Measurements from ENCODE around the gene TMUB2. TPM values are rescaled to one million over a fixed set of nuclear protein-coding genes. Genes with fewer than 3 reads are reported as not detected.
A peak's percentile ranks its signal among the peaks of the same experiment; 100 is the strongest.

Gene TMUB2
- total and polyA plus RNA-seq, 2 of the 13 experiments (the other 11 are each of a cell fraction or from before 2014, with no cell fraction given) = 26.9 to 50.8 TPM

GRCh38 chr17:44221084-44221861, 34.5 kb downstream of the TMUB2 start (continued):
- no peak for TF ChIP-seq ZBTB49 (CRISPR knock-in tag; IDR thresholded peaks at IDR 0.05; ENCODE audit: borderline replicate concordance)
- TF ChIP-seq JDP2 (CRISPR knock-in tag; IDR thresholded peaks at IDR 0.05; ENCODE audit: borderline replicate concordance) = no peak
- TF ChIP-seq YY1 (IDR thresholded peaks at IDR 0.05; ENCODE audit: insufficient read depth, insufficient replicate concordance, low read depth, low read length) = peak; percentile 73
- no peak for TF ChIP-seq CEBPG (CRISPR knock-in tag; IDR thresholded peaks at IDR 0.05)
- TF ChIP-seq, protein P1, sequence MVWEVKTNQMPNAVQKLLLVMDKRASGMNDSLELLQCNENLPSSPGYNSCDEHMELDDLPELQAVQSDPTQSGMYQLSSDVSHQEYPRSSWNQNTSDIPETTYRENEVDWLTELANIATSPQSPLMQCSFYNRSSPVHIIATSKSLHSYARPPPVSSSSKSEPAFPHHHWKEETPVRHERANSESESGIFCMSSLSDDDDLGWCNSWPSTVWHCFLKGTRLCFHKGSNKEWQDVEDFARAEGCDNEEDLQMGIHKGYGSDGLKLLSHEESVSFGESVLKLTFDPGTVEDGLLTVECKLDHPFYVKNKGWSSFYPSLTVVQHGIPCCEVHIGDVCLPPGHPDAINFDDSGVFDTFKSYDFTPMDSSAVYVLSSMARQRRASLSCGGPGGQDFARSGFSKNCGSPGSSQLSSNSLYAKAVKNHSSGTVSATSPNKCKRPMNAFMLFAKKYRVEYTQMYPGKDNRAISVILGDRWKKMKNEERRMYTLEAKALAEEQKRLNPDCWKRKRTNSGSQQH (CRISPR knock-in tag; IDR thresholded peaks at IDR 0.05; ENCODE audit: low read depth) = 0 out of 2 replicates have a peak, but pooled peaks have one; percentile 35
- no peak; the same call in 1 of the 2 replicates for TF ChIP-seq ZNF510 (CRISPR knock-in tag; IDR thresholded peaks at IDR 0.05; ENCODE audit: low read depth)
- no peak for TF ChIP-seq FOXO4 (CRISPR knock-in tag; conservative IDR thresholded peaks at IDR 0.05)
- TF ChIP-seq, protein P2, sequence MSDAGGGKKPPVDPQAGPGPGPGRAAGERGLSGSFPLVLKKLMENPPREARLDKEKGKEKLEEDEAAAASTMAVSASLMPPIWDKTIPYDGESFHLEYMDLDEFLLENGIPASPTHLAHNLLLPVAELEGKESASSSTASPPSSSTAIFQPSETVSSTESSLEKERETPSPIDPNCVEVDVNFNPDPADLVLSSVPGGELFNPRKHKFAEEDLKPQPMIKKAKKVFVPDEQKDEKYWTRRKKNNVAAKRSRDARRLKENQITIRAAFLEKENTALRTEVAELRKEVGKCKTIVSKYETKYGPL (CRISPR knock-in tag; IDR thresholded peaks at IDR 0.05) = no peak
- peak; percentile 34 to 77; a peak in 3 of 4 replicates for TF ChIP-seq HMGXB4 (CRISPR knock-in tag; IDR thresholded peaks at IDR 0.05; ENCODE audit: borderline replicate concordance in 1 of 2, low read depth in 1 of 2)
- TF ChIP-seq HNRNPK (IDR thresholded peaks at IDR 0.05; ENCODE audit: low read depth, low read length, poor library complexity, severe bottlenecking) = no peak
- no peak for TF ChIP-seq ZNF629 (CRISPR knock-in tag; conservative IDR thresholded peaks at IDR 0.05)
- TF ChIP-seq MED1 (CRISPR knock-in tag; IDR thresholded peaks at IDR 0.05) = no peak; the same call in 1 of the 2 replicates
- no peak for TF ChIP-seq HNRNPL (IDR thresholded peaks at IDR 0.05; ENCODE audit: low read depth, low read length)
- no peak for TF ChIP-seq FUBP1 (CRISPR knock-in tag; IDR thresholded peaks at IDR 0.05; ENCODE audit: borderline replicate concordance)
- 0 out of 2 replicates have a peak, but pooled peaks have one; percentile 63 for TF ChIP-seq ZBTB42 (CRISPR knock-in tag; IDR thresholded peaks at IDR 0.05)
- no peak for TF ChIP-seq KLF11 (CRISPR knock-in tag; IDR thresholded peaks at IDR 0.05)
- TF ChIP-seq JUND (CRISPR knock-in tag; IDR thresholded peaks at IDR 0.05) = no peak

Data from HepG2 (cell line).